ENCODE results near the gene TLE3.

- TF ChIP-seq CTCF (conservative IDR thresholded peaks at IDR 0.05 in 1 of 2, IDR thresholded peaks at IDR 0.05 in 1 of 2; ENCODE audit: low read depth in 1 of 2, low read length in 2 of 2) (no peak), EZH2 (IDR thresholded peaks at IDR 0.05; ENCODE audit: low read length, missing control alignments) (no peak)
These were observed 25.2 kb downstream of the TLE3 start for GRCh38 chr15:70072479-70072878.

Measured in fibroblast of lung (primary cell).